ENCODE results near the gene SPATA6. TPM values are rescaled to one million over a fixed set of nuclear protein-coding genes. Genes with fewer than 3 reads are reported as not detected.
"Not testable (repeated sequence)": the region's sequence is repeated elsewhere in the genome, so short reads cannot be mapped to it uniquely, and the experiment has no call there.

Gene SPATA6
- 3.2 TPM for polyA plus RNA-seq (2012; ENCODE audit: insufficient read depth, insufficient read length)

DNA sequence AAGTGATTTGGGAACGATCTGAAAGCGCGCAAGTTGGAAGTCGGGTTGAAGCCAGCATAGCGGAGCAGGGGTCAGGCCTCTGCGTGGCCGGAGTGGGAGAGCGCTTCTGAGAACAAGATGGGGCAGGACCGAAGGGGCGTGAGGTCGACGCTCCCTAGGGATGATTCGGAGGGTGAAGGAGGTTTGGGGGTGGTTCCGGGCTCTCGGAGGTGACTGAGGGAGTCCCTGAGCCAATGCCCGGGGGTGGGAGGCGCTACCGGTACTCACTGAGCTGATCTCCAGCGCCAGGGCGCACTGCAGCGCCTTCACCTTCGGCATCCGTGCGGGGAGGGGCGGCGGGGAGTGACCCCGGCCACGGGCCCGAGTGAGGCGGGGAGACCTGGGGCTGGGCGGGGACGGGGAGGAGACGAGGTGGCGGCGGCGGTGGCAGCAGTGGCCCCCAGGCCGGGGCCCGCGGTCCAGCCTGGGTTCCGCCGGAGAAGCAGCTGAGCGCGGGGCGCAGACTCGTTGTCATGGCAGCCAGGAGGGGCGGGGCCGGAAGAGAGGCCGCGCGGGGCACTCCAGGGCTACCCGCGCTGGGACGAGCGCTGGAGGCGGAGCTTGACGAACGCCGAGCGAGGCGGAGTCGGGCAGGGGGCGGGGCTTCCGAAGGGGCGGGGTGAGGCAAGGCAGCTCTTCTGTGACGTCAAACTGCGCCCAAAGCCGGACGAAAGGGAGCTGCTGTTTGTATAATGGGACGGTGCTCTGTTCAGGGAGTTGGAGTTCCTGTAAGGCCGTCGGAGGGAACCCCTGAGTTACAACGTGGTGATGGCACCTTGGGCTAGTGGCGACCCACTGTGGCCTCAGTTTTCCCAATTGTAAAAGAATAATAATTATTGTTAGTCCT, at the start of gene SPATA6:
TSS of gene SPATA6 (minus strand) at position 514 of the 886 bp plus-strand sequence. CDS start at position 318, 196 bp downstream.
- peak within 1 kb of the TSS; percentile 63 for H3K4me3 ChIP-seq (ENCODE audit: low read length)
- peak; percentile 84 for DNase-seq (ENCODE audit: low read depth, low spot score)

DNA sequence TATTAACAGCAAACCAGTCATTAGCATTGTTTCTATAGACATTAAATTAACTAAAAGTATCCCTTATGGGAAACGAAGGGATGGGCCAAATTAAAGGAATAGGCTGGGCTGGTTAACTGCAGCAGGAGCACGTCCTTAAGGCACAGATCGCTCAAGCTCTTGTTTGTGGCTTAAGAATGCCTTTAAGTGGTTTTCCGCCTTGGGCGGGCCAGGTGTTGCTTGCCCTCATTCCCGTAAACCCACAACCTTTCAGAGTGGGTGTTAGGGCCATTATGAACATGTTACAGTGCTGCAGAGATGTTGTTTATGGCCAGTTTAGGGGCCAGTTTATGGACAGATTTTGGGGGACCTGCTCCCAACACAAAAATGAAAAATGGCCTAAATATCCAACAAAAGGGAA, 47.9 kb upstream of the SPATA6 start:
- H3K4me3 ChIP-seq (ENCODE audit: low read length), result not testable (repeated sequence)
- DNase-seq (ENCODE audit: low read depth, low spot score), result peak; percentile 57

DNA sequence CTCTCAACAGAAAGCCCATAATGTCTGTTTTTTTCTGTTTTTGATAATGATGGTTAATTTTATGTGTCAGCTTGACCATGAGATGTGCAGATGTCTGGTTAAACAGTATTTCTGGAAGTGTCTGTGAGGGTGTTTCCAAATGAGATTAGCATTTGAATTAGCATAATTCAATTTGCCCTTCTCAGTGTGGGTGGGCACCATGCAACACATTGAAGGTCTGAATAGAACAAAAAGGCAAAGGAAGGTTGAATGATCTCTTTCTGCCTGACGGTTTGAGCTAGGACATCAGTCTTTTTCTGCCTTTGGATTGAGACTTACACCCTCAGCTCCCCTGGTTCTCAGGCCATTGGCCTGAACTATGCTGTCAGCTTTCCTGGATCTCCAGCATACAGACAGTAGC, 34.9 kb upstream of the SPATA6 start:
- no peak overlapping the region for H3K4me3 ChIP-seq (ENCODE audit: low read length)
- DNase-seq (ENCODE audit: low read depth, low spot score), result no peak

DNA sequence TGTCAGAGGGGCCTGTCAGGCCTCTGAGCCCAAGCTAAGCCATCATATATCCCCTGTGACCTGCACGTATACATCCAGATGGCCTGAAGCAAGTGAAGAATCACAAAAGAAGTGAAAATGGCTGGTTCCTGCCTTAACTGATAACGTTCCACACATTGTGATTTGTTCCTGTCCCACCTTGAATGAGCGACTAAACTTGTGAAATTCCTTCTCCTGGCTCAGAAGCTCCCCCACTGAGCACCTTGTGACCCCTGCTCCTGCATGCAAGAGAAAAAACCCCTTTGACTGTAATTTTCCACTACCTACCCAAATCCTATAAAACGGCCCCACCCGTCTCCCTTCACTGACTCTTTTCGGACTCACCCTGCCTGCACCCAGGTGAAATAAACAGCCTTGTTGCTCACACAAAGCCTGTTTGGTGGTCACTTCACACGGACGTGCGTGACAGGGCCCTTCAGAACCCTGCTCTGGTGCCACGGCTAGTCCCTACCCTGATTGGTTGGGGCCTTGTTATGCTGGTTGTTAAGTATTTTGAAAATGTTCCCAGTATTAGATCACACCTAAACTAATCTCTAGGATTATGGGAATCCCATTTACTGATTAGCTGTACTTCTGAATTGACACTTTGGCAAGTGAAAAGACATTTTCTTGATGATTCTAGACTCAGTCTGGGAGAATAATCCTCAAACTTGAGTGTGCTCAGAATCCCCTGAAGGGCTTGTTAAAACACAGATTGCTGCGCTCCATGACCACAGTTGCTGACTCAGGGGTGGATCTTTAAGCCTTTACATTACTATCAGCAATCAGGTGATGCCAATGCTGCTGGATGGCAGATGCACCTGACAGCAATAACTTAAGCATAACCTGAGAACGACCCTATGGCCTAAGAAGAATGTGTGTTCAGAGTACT, 28.8 kb upstream of the SPATA6 start:
- H3K4me3 ChIP-seq (ENCODE audit: low read length), result no peak overlapping the region
- DNase-seq (ENCODE audit: low read depth, low spot score), result no peak

DNA sequence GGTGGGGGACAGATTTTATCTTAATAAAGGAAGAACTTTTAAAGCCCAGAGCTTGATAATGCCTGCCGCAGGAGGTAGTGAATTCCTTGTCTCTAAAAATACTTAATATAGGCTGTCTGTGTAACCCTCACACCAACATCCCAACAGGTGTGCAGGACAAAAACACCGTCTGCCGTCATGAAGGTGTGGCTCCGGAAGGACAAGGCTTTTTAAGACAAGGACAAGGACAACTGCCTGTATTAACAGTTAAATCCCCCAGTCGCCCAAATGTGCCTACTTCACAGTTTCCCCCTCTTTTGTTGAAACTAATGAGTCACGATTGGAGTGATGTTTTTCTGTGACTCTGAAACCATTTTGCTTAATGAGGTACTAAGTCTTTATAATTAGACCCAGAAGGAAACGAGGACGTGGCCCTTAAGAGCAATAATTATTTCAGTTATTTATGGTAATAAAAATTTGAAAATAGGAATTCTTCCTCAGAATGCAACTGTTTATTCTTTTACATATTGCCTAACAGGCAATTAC, 27.3 kb upstream of the SPATA6 start:
- no peak for DNase-seq (ENCODE audit: low read depth, low spot score)
- H3K4me3 ChIP-seq (ENCODE audit: low read length), result no peak overlapping the region

DNA sequence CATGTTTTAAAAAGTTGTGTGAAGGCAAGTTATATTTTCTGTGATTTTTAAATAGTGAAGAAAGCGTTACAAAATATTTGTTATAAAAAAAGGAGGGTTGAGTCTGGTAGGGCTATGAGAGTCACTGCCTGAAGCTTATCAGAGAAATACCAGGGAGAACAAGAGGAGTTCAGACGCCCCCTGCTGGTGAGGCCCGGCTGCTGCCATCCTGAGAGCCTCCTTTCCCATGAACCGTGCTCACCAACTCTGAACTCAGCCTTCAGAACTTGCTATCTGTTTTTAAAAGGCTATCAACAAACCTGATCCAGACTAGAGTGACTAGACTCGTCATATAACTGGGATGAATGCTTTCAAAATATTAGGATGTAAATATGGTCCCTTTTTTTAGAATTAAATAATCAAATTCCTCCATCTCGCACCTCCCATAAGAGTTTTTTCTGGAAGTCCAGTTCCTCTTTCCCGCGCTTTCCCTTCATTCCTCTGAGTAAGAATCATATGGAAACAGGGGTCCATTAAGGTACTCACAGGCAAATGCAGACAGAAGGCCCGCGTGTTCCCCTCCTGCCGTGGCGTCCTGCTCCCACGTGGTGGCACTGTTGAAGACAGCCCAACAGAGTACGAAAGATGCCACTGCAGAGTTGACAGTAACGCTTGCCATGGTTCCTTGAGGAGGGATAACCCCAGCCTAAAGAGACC, 26.2 kb upstream of the SPATA6 start:
- no peak overlapping the region for H3K4me3 ChIP-seq (ENCODE audit: low read length)
- peak; percentile 58 for DNase-seq (ENCODE audit: low read depth, low spot score)

DNA sequence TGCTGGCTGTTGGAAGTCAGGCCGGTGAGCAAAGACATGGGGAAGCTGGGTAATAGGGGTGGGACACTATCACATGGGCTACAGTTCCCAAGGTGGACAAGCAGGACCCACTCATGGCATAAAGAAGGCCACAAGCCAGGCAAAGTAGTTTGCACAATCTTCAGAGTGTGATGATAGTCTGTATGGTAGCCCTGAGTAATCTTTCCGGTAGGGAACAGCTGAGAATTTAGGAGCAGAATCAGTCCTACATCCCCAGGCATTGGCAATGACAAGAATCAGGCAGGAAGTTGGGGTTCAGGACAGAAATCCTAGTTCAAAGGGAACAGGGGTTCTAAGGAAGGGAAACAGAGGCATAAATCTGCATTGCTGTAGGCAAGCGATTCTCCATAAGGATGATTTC, 23.9 kb upstream of the SPATA6 start:
- no peak for DNase-seq (ENCODE audit: low read depth, low spot score)
- H3K4me3 ChIP-seq (ENCODE audit: low read length), result no peak overlapping the region

DNA sequence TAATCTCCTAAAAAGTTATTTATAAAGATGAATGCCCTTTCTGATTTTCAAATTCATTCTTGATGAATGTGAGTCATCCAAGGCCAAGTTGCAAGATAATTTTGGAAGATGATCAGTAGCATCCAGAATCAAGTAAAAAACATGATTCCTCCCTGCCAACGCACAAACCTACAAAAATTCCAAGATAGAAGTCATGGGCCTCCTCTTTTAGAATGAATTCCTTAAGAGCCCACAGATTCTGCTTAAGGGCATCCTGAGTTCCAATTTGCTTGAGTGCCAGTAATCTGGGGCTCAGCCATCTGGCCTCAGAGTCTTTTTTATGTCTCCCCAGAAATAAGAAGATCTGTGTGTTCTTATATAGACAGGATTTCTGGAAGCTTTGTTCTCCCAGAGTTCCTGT, 23.2 kb upstream of the SPATA6 start:
- no peak for DNase-seq (ENCODE audit: low read depth, low spot score)
- H3K4me3 ChIP-seq (ENCODE audit: low read length), result no peak overlapping the region

DNA sequence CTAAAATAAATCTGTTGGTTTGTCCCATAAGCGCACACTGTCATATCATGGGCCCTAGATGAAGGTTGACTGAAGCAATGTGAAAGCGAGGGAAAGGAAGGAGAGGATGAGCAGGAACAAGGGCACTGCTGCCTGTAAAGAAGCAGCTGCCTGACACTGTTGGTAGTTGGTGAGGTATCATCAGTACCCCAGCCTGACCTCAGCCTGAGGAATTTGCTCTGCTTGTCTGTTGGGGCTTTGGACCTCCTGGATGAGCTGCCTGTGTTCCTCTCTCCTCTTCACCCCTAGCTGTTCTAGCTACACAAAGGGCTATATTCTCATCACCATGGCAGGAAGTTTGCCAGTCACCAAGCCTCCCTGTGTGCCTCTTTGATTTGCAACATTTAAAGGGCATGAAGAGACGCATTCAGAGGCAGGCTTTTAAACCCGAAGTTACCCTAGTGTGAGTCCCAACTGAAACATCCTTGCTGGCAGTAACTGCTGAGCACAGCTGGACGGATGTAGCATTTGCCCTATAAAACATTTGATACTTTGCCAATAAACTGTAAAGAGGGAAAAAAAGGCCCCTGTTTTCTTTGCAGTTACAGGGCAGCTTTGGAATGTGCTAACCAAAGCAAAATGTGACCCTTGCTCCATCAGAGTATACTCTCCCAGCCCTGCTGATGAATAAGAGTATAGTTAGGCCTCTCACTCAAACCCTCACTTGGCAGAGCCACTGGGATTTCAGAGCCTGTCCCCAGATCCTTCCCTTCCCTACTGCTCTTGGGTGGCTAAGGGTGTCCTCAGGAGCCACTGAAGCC, 22.2 kb upstream of the SPATA6 start:
- no peak overlapping the region for H3K4me3 ChIP-seq (ENCODE audit: low read length)
- peak; percentile 37 for DNase-seq (ENCODE audit: low read depth, low spot score)

DNA sequence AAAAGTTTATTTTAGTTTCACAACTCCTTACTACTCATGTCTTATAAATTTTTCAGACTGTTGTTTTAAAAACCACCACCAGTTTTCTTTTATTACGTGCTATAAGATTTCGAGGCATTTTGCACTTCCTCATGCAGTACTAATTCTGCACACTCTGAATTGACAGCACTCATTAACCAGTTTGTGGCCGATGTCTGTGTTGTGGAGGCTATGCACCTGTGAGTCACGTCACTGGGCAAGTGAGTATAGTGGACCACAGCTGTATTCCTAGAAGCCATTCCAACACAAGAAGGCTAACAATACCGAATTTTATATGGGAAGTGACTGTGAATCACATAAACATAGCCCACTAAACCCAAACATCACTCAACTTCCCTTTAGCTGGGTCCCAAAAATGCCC, 21.0 kb upstream of the SPATA6 start:
- H3K4me3 ChIP-seq (ENCODE audit: low read length), result no peak overlapping the region
- DNase-seq (ENCODE audit: low read depth, low spot score), result no peak

DNA sequence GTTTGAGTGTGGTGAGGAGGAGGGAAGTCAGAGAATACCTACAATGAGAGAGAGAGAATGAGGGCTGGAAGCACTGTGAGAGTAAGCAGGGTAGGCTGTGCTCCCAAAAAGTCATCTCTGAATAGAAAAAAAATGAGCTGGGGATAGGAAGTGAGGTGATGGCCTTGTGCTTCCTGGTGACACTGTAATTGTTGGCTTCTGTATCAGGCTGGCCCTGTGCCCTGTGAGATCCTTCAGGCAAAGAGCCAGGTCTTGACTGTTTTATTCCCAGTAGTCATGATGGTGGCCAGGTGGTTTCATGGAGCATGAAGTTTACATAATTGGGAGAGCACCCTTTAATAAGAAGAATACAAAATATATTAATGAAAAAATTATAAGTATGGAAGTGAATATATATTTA, 20.4 kb upstream of the SPATA6 start:
- no peak for DNase-seq (ENCODE audit: low read depth, low spot score)
- no peak overlapping the region for H3K4me3 ChIP-seq (ENCODE audit: low read length)

DNA sequence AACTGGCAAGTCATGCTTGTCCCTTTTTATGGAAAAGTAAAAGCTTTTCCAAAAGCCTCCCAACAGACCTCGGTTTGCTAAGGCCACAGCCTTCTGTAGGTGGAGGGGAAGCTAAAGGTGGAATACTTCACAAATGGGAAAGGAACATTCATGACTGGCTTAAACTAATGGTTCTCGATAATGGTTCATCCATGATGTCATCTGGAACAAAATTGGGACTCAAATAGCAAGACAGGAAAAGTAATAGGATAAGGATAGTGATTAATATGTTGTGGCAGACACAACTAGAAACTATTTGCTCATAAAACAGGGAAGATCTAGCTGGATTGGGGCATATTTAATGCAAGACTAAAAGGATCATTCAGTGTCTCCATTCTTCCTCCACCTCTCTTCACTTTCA, 16.7 kb upstream of the SPATA6 start:
- no peak overlapping the region for H3K4me3 ChIP-seq (ENCODE audit: low read length)
- DNase-seq (ENCODE audit: low read depth, low spot score), result no peak

DNA sequence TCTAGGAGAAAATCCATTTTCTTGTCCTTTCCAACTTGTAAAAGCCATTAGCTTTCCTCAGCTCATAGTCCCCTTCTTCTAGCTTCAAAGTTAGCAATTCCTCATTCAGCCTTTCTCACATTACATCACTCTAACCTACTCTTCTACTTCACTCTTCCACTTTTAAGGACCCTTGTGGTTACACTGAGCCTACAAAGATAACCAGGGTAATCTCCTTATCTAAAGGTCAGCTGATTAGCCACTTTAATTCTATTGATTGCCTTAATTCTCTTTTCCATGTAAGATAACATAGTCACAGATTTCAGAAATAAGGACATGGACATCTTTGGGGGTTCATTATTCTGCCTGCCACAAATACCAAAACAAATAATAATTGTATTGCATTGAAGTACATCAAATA, 8.5 kb upstream of the SPATA6 start:
- no peak for DNase-seq (ENCODE audit: low read depth, low spot score)
- no peak overlapping the region for H3K4me3 ChIP-seq (ENCODE audit: low read length)

DNA sequence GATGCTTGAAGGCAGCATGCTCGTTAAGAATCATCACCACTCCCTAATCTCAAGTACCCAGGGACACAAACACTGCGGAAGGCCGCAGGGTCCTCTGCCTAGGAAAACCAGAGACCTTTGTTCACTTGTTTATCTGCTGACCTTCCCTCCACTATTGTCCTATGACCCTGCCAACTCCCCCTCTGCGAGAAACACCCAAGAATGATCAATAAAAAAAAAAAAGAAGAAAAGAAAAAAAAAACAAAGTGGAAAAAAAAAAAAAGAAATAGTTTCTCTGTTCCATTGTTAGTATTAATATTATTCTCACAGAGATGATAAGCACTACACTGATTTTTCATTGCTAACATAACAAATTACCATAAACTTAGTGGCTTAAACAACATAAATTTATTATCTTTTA, 8.0 kb upstream of the SPATA6 start:
- not testable (repeated sequence) for H3K4me3 ChIP-seq (ENCODE audit: low read length); DNase-seq (ENCODE audit: low read depth, low spot score)

DNA sequence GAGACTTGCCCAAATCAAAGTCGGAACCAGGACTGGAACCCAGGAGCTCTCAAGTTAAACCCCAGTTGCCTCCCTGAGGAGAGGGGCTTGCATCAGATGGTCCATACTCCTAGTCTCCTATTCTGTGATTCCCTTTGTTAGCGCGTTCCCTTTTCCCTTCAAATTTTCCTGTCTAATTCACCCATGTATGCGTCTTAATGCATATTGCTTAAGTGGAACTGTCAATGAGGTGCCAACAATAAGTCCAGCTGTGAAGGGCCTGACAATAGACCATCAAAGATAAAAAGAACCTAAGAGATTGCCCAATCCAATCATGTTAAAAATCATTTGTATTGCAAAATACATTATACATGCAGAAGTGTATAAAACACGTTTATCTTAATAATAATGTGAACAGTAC, 634 bp upstream of the SPATA6 start:
- peak overlapping the region; percentile 62 for H3K4me3 ChIP-seq (ENCODE audit: low read length)
- DNase-seq (ENCODE audit: low read depth, low spot score), result no peak

DNA sequence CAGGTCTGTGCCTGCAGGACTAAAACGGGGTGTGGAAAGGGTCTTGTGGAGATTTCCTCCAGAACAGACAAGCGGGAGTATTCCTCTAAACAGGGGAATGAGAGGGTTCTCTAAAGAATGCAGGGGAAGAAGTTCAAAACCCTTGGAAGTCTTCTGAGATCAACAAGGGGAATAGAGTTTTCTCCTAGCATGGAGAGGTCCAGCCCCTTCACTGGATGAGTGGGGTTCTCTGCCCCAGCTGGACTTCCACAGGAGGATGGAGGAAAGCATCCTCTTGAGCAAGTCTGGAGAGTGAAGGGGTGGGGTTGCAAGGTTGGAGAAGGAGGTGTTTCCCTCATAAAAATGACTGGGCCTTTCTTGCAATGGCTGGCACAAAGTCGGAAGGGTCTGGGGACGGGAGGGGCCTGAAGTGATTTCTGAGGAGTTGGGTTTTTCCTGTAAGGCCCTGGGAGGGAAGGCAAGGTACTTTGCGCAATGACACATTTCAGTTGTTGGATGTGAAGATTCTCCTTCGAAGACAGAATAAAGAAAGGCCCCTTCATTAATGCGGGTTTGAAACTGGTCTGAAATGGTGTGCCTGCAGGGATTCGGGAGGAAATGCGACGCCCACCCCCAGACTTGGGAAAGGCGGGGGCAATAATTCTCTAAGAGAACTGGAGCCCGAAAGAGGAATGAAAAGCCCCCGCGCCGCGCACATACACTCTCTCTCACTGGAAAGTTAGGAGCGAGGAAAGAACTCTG, 884 bp downstream of the SPATA6 start:
- no peak for DNase-seq (ENCODE audit: low read depth, low spot score)
- H3K4me3 ChIP-seq (ENCODE audit: low read length), result peak overlapping the region; percentile 63

DNA sequence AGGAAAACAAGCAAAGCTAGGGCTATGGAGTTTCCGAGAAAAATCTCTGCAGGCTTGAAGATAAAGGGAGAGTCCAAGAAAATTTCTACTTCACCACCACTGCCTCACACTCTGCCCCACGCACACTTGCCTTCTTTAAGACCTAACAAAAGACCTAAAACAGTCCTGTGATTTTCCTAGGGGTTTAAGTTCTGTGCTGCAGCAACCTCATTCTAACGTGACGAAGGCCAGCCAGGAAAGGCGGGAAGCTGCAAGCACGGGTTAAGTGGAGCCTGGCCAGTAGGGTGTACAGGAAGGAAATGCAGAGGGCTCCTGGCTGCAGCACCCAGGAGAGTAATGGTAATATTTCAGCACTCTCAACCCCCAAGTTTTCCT, 1.5 kb downstream of the SPATA6 start:
- no peak overlapping the region for H3K4me3 ChIP-seq (ENCODE audit: low read length)
- no peak for DNase-seq (ENCODE audit: low read depth, low spot score)
